ENCODE data around the gene DBX2.
"Not testable (repeated sequence)": the region's sequence is repeated elsewhere in the genome, so short reads cannot be mapped to it uniquely, and the experiment has no call there.

The DBX2 gene

DNA sequence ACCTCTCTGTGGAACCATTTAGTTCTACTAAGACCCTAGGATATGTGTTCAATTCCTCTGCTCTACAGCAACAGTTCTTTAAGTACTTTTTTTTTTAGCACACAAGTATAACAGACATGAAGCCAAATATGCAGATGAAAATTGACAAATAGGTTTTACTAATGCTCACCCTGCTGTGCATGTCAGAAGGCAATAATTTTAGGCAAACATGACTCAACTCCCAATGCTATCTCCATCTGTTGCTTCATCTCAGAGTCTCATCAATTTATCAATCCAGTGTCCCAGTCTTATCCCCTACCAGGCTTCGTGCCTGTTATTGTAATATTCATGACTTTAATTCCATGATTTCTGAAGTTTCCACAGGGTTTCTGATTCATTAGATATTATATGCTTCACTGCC is 57.7 kb downstream of the DBX2 start:
- Histone ChIP-seq H3K4ac (ENCODE audit: low read depth in 1 of 2, low read length in 2 of 2) (no peak overlapping the region), H3K4me1 (ENCODE audit: control insufficient read depth, insufficient read depth, low read depth, low read length) (no peaks in the 10 kb centered on the region), H3K4me3 (ENCODE audit: insufficient read depth in 1 of 2, low read depth in 1 of 2, low read length in 2 of 2) (no peak overlapping the region), H2BK120ac (ENCODE audit: low read depth, low read length) (no peak overlapping the region), H3K18ac (ENCODE audit: low read depth in 1 of 2, low read length in 2 of 2) (no peak overlapping the region), H2BK5ac (ENCODE audit: low read depth, low read length, poor library complexity, severe bottlenecking) (no peak overlapping the region), H2BK15ac (ENCODE audit: low read depth, poor library complexity, severe bottlenecking) (no peak overlapping the region), H3K79me1 (replicated peaks; ENCODE audit: low read length, poor library complexity, severe bottlenecking) (no peaks in the 10 kb centered on the region), H2BK12ac (ENCODE audit: low read length in 2 of 2) (no peak overlapping the region), H3K9ac (ENCODE audit: low read length) (no peak overlapping the region), H2AK5ac (ENCODE audit: low read length, severe bottlenecking) (no peak overlapping the region), H3K9me3 (ENCODE audit: control insufficient read depth, low read length) (no peaks in the 10 kb centered on the region), H3K27ac (ENCODE audit: low read length, poor library complexity, severe bottlenecking) (no peak overlapping the region), H3K4me2 (ENCODE audit: low read length, poor library complexity, severe bottlenecking) (no peak overlapping the region), H2AFZ (ENCODE audit: low read depth, low read length) (no peak overlapping the region), H3K27me3 (ENCODE audit: control insufficient read depth in 1 of 2, insufficient read depth in 1 of 2, low read length in 2 of 2) (no peaks in the 10 kb centered on the region), H3K14ac (ENCODE audit: low read length in 2 of 2) (no peak overlapping the region), H4K91ac (ENCODE audit: low read length) (no peak overlapping the region), H3K23ac (ENCODE audit: low read length in 2 of 2) (no peak overlapping the region), H4K8ac (ENCODE audit: low read length) (no peak overlapping the region), H3K36me3 (ENCODE audit: control insufficient read depth in 1 of 2, insufficient read depth in 2 of 2, low read depth in 1 of 2, low read length in 2 of 2) (no peaks in the 10 kb centered on the region)
- 40% methylated on average over 1 of the region's 1 CpG for WGBS
- DNase-seq: no peak

DNA sequence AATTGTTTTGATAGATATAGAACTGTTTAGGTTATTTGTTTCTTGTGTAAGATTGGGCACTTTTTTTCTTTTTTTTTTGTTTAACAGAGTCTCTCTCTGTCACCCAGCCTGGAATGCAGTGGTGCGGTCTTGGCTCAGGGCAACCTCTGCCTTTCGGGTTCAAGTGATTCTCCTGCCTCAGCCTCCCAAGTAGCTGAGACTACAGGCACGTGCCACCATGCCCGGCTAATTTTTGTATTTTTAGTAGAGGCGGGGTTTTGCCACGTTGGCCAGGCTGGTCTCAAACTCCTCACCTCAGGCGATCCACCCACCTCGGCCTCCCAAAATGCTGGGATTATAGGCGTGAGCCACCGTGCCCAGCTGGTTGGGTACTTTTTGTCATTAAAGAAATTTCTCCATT is 66.0 kb downstream of the DBX2 start:
- H3K4me1 ChIP-seq (ENCODE audit: control insufficient read depth, insufficient read depth, low read depth, low read length); H3K18ac ChIP-seq (ENCODE audit: low read depth in 1 of 2, low read length in 2 of 2); H3K27ac ChIP-seq (ENCODE audit: low read length, poor library complexity, severe bottlenecking); H3K4me3 ChIP-seq (ENCODE audit: insufficient read depth in 1 of 2, low read depth in 1 of 2, low read length in 2 of 2); H3K23ac ChIP-seq (ENCODE audit: low read length in 2 of 2); H2BK12ac ChIP-seq (ENCODE audit: low read length in 2 of 2); H4K8ac ChIP-seq (ENCODE audit: low read length); H3K9ac ChIP-seq (ENCODE audit: low read length); H2BK5ac ChIP-seq (ENCODE audit: low read depth, low read length, poor library complexity, severe bottlenecking); H4K91ac ChIP-seq (ENCODE audit: low read length); H3K36me3 ChIP-seq (ENCODE audit: control insufficient read depth in 1 of 2, insufficient read depth in 2 of 2, low read depth in 1 of 2, low read length in 2 of 2); H2AFZ ChIP-seq (ENCODE audit: low read depth, low read length); H3K4me2 ChIP-seq (ENCODE audit: low read length, poor library complexity, severe bottlenecking); H2BK15ac ChIP-seq (ENCODE audit: low read depth, poor library complexity, severe bottlenecking); H3K27me3 ChIP-seq (ENCODE audit: control insufficient read depth in 1 of 2, insufficient read depth in 1 of 2, low read length in 2 of 2); H3K4ac ChIP-seq (ENCODE audit: low read depth in 1 of 2, low read length in 2 of 2); DNase-seq; H3K79me1 ChIP-seq (replicated peaks; ENCODE audit: low read length, poor library complexity, severe bottlenecking); H3K14ac ChIP-seq (ENCODE audit: low read length in 2 of 2); H3K9me3 ChIP-seq (ENCODE audit: control insufficient read depth, low read length); H2AK5ac ChIP-seq (ENCODE audit: low read length, severe bottlenecking); H2BK120ac ChIP-seq (ENCODE audit: low read depth, low read length): not testable (repeated sequence)
- WGBS: 92% methylated on average over 6 of the region's 10 CpGs

DNA sequence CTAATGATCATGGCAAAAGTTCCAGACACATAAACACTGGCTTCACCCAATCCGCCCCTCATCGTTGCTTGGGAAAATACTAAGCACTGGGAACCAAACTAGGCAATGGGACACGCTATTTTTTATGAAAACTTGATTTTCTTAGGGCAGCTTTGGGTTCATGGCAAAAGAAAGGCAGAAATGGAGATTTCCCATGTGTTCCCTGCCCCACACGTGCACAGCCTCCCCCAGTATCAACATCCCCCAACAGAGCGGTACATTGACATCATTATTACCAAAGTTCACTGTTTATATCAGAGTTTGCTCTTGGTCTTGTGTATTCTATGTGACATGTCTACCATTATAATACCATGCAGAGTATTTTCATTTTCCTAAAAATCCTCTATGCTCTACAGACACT is 71.0 kb downstream of the DBX2 start:
- Histone ChIP-seq H3K23ac (ENCODE audit: low read length in 2 of 2) (no peak overlapping the region), H3K36me3 (ENCODE audit: control insufficient read depth in 1 of 2, insufficient read depth in 2 of 2, low read depth in 1 of 2, low read length in 2 of 2) (no peaks in the 10 kb centered on the region), H3K27me3 (ENCODE audit: control insufficient read depth in 1 of 2, insufficient read depth in 1 of 2, low read length in 2 of 2) (no peaks in the 10 kb centered on the region), H3K4ac (ENCODE audit: low read depth in 1 of 2, low read length in 2 of 2) (no peak overlapping the region), H4K8ac (ENCODE audit: low read length) (no peak overlapping the region), H2BK15ac (ENCODE audit: low read depth, poor library complexity, severe bottlenecking) (no peak overlapping the region), H2AK5ac (ENCODE audit: low read length, severe bottlenecking) (no peak overlapping the region), H2BK12ac (ENCODE audit: low read length in 2 of 2) (no peak overlapping the region), H3K4me2 (ENCODE audit: low read length, poor library complexity, severe bottlenecking) (no peak overlapping the region), H3K14ac (ENCODE audit: low read length in 2 of 2) (no peak overlapping the region), H2BK5ac (ENCODE audit: low read depth, low read length, poor library complexity, severe bottlenecking) (no peak overlapping the region), H4K91ac (ENCODE audit: low read length) (no peak overlapping the region), H3K9ac (ENCODE audit: low read length) (no peak overlapping the region), H2AFZ (ENCODE audit: low read depth, low read length) (no peak overlapping the region), H3K9me3 (ENCODE audit: control insufficient read depth, low read length) (no peaks in the 10 kb centered on the region), H3K18ac (ENCODE audit: low read depth in 1 of 2, low read length in 2 of 2) (no peak overlapping the region), H3K79me1 (replicated peaks; ENCODE audit: low read length, poor library complexity, severe bottlenecking) (no peaks in the 10 kb centered on the region), H2BK120ac (ENCODE audit: low read depth, low read length) (no peak overlapping the region), H3K27ac (ENCODE audit: low read length, poor library complexity, severe bottlenecking) (no peak overlapping the region), H3K4me1 (ENCODE audit: control insufficient read depth, insufficient read depth, low read depth, low read length) (no peaks in the 10 kb centered on the region), H3K4me3 (ENCODE audit: insufficient read depth in 1 of 2, low read depth in 1 of 2, low read length in 2 of 2) (no peak overlapping the region)
- no peak for DNase-seq
- WGBS: 60% methylated on average over 1 of the region's 5 CpGs

DNA sequence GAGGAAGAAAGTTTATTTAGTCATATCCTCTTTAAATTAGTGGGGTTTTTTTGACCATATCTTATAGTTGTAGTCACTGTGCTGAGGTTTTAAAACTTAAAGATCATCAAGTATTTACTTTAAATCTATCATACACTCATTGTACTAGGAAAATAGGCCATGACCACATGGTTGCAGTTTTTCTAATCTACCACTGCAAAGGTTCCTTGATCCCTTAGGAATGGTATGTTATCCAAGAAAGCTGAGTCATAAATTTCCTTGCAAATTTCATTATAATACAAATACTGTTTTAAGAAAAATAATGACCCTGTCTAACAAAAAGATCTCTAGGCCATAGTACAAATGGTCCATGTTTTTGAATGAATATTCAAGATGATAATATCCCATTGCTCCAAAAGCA is 74.7 kb downstream of the DBX2 start:
- Histone ChIP-seq H2AFZ (ENCODE audit: low read depth, low read length) (no peak overlapping the region), H3K27me3 (ENCODE audit: control insufficient read depth in 1 of 2, insufficient read depth in 1 of 2, low read length in 2 of 2) (no peaks in the 10 kb centered on the region), H3K4ac (ENCODE audit: low read depth in 1 of 2, low read length in 2 of 2) (no peak overlapping the region), H3K27ac (ENCODE audit: low read length, poor library complexity, severe bottlenecking) (no peak overlapping the region), H3K4me1 (ENCODE audit: control insufficient read depth, insufficient read depth, low read depth, low read length) (no peaks in the 10 kb centered on the region), H2AK5ac (ENCODE audit: low read length, severe bottlenecking) (no peak overlapping the region), H2BK120ac (ENCODE audit: low read depth, low read length) (no peak overlapping the region), H3K4me3 (ENCODE audit: insufficient read depth in 1 of 2, low read depth in 1 of 2, low read length in 2 of 2) (no peak overlapping the region), H3K36me3 (ENCODE audit: control insufficient read depth in 1 of 2, insufficient read depth in 2 of 2, low read depth in 1 of 2, low read length in 2 of 2) (no peaks in the 10 kb centered on the region), H3K14ac (ENCODE audit: low read length in 2 of 2) (no peak overlapping the region), H4K8ac (ENCODE audit: low read length) (no peak overlapping the region), H3K18ac (ENCODE audit: low read depth in 1 of 2, low read length in 2 of 2) (no peak overlapping the region), H3K4me2 (ENCODE audit: low read length, poor library complexity, severe bottlenecking) (no peak overlapping the region), H3K79me1 (replicated peaks; ENCODE audit: low read length, poor library complexity, severe bottlenecking) (no peaks in the 10 kb centered on the region), H4K91ac (ENCODE audit: low read length) (no peak overlapping the region), H2BK15ac (ENCODE audit: low read depth, poor library complexity, severe bottlenecking) (no peak overlapping the region), H3K23ac (ENCODE audit: low read length in 2 of 2) (no peak overlapping the region), H2BK12ac (ENCODE audit: low read length in 2 of 2) (no peak overlapping the region), H3K9me3 (ENCODE audit: control insufficient read depth, low read length) (no peaks in the 10 kb centered on the region), H3K9ac (ENCODE audit: low read length) (no peak overlapping the region), H2BK5ac (ENCODE audit: low read depth, low read length, poor library complexity, severe bottlenecking) (no peak overlapping the region)
- DNase-seq: no peak
